Calu3 (cell line): ENCODE measurements around the gene SV2C. TPM values are rescaled to one million over a fixed set of nuclear protein-coding genes. Genes with fewer than 3 reads are reported as not detected.

Experiments
- BruUV-seq: library from RNA; stranded (reverse); fragments of 400-500 nt; replicated peaks from 2 replicates; lab custom pipeline; 2021; lab: Mats Ljungman, UMichigan
- CTCF ChIA-PET: fragments of 300-600 bp; sonication (Branson Sonifier 250); formaldehyde crosslinking; loops from one replicate; lab custom pipeline; 2022; ENCODE audit warnings: antibody characterized with exemption; lab: Charles Lee
- DNase-seq: peaks from one replicate; pipeline ENCODE4 v3.0.0; 2022
- H3K27ac Mint-ChIP-seq: one replicate; pipeline ENCODE4 v1.8.0; 2022; ENCODE audit warnings: mixed read lengths; ENCODE audit not compliant: unreplicated experiment
- H3K27me3 Mint-ChIP-seq: one replicate; pipeline ENCODE4 v1.8.0; 2022; ENCODE audit warnings: mixed read lengths; ENCODE audit not compliant: unreplicated experiment
- H3K36me3 Mint-ChIP-seq: one replicate; pipeline ENCODE4 v1.8.0; 2022; ENCODE audit warnings: mild to moderate bottlenecking, moderate library complexity, mixed read lengths; ENCODE audit not compliant: insufficient read depth, unreplicated experiment
- H3K4me1 Mint-ChIP-seq: one replicate; pipeline ENCODE4 v1.8.0; 2022; ENCODE audit warnings: mild to moderate bottlenecking, low read depth, mixed read lengths; ENCODE audit not compliant: unreplicated experiment
- H3K4me3 Mint-ChIP-seq: one replicate; pipeline ENCODE4 v1.8.0; 2022; ENCODE audit warnings: mild to moderate bottlenecking, low read depth, moderate library complexity, mixed read lengths; ENCODE audit not compliant: unreplicated experiment
- H3K9me3 Mint-ChIP-seq: one replicate; pipeline ENCODE4 v1.8.0; 2022; ENCODE audit warnings: low read depth, mixed read lengths; ENCODE audit not compliant: unreplicated experiment
- CTCF ChIP-seq: fragments of 200-600 bp; IDR thresholded peaks from one replicate; pipeline ENCODE4 v1.8.0; 2022; ENCODE audit warnings: antibody characterized with exemption; ENCODE audit not compliant: unreplicated experiment
- intact Hi-C: fragments of 100-400 bp; cut with micrococcal nuclease; formaldehyde crosslinking; loops from one replicate; pipeline ENCODE4 v1.10.0; 2022; ENCODE audit not compliant: unreplicated experiment
- total RNA-seq: library from RNA; stranded (reverse); gene quantifications from 2 replicates; pipeline ENCODE4 v1.2.3, GENCODE V29; 2022

Gene SV2C
- total RNA-seq, 1 experiment from 2014 or later, result 0.90 TPM

- no peaks in the 10 kb centered on the region for H3K9me3 Mint-ChIP-seq
- no peaks in the 10 kb centered on the region for H3K27me3 Mint-ChIP-seq
- TF ChIP-seq CTCF, result no peak
- H3K4me1 Mint-ChIP-seq, result no peaks in the 10 kb centered on the region
- intact Hi-C loops, result no loop called here
- H3K4me3 Mint-ChIP-seq, result no peak overlapping the region
- no peak overlapping the region for H3K27ac Mint-ChIP-seq
- no TSS peak for BruUV-seq
- no peaks in the 10 kb centered on the region for H3K36me3 Mint-ChIP-seq
- no peak for DNase-seq
- CTCF ChIA-PET, result no interaction called here
Measured at GRCh38 chr5:76221311-76221710, 138.1 kb downstream of the SV2C start.

GRCh38 chr5:76222318-76222717 is 139.1 kb downstream of the SV2C start:
- TF ChIP-seq CTCF, result no peak
- H3K27me3 Mint-ChIP-seq, result no peaks in the 10 kb centered on the region
- no peaks in the 10 kb centered on the region for H3K36me3 Mint-ChIP-seq
- H3K4me1 Mint-ChIP-seq, result no peaks in the 10 kb centered on the region
- CTCF ChIA-PET, result no interaction called here
- intact Hi-C loops, result no loop called here
- H3K27ac Mint-ChIP-seq, result no peak overlapping the region
- DNase-seq, result no peak
- no peak overlapping the region for H3K4me3 Mint-ChIP-seq
- BruUV-seq, result no TSS peak
- no peaks in the 10 kb centered on the region for H3K9me3 Mint-ChIP-seq

- intact Hi-C loops, result no loop called here
- no peak overlapping the region for H3K27ac Mint-ChIP-seq
- CTCF ChIA-PET, result no interaction called here
- no peak for TF ChIP-seq CTCF
- DNase-seq, result no peak
- H3K4me1 Mint-ChIP-seq, result no peaks in the 10 kb centered on the region
- H3K4me3 Mint-ChIP-seq, result no peak overlapping the region
- H3K27me3 Mint-ChIP-seq, result no peaks in the 10 kb centered on the region
- BruUV-seq, result no TSS peak
- no peaks in the 10 kb centered on the region for H3K36me3 Mint-ChIP-seq
- no peaks in the 10 kb centered on the region for H3K9me3 Mint-ChIP-seq
Measured at GRCh38 chr5:76223696-76224095, 140.5 kb downstream of the SV2C start.

- no peak overlapping the region for H3K4me3 Mint-ChIP-seq
- CTCF ChIA-PET, result no interaction called here
- no peaks in the 10 kb centered on the region for H3K36me3 Mint-ChIP-seq
- peaks cover 5% of the 10 kb centered on the region for H3K4me1 Mint-ChIP-seq
- no peak overlapping the region for H3K27ac Mint-ChIP-seq
- TF ChIP-seq CTCF, result no peak
- no peaks in the 10 kb centered on the region for H3K9me3 Mint-ChIP-seq
- no peak for DNase-seq
- intact Hi-C loops, result no loop called here
- BruUV-seq, result no TSS peak
- no peaks in the 10 kb centered on the region for H3K27me3 Mint-ChIP-seq
Measured at GRCh38 chr5:76224898-76225297, 141.7 kb downstream of the SV2C start.
